Urothelium cell line (cell line): ENCODE measurements around the gene COL6A1.
"Not testable (repeated sequence)": the region's sequence is repeated elsewhere in the genome, so short reads cannot be mapped to it uniquely, and the experiment has no call there.

Experiments used
- DNase-seq: peaks from one replicate; pipeline ENCODE4 v3.0.0; 2011; ENCODE audit warnings: low spot score, mixed read lengths
- FAIRE-seq: peaks from 2 replicates; lab custom pipeline; 2011; peaks lifted over from hg19 to GRCh38; lab: Jason Lieb, UNC

COL6A1 gene

DNA sequence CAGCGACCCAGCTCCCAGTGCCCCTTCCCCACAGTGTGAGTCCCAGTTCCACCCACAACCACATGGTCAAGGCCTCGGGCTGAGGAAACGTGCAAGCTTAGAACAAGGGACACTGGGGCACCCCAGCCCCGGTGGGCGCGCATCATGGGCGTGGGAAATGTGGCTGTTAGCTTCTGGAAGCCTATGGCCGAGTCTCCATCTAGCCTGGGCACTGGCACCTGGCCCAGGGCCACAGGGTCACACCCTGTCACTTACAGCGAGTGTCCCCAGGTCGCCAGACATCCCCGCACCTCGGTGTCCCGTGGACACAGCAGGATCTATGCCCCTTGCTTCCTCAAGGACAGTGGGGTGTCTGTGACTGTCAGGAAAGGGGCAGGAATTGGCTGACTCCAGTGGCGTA lies 37.0 kb upstream of the COL6A1 start:
- DNase-seq: no peak
- FAIRE-seq: no peak

DNA sequence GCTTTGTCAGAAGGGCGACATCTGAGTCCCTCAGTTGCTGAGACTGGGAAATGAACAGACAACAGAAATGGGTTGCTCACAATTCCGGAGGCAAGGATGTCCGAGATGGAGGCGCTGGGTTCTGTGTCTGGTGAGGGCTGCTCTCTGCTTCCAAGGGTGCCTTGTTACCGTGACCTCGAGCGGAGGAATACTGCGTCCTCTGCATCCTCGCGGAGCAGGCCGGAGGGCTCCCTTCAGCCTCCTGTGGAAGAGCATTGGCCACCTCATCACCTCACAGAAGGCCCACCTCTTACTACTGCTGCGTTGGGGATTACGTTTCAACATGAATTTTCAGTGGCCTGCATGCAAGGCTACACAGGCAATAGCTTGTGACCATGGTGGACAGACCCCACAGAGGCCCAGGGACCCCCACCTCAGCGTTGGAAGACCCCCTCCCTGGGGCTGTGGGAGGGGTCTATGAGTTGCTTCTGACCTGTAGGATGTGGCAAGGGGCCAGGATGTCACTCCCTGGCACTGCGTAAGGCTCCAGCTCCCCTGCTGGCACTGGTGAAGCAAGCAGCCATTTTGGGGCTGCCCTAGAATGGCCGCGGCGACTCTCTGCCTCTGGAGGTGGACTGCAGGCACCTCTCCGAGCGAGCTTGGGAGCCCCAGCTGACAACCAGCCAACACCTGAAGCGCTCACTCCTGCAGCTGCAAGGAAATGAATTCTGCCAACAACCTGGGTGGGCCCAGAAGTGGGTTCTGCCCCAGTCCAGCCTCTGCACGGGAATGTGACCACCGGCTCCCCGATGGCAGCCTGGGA lies 36.3 kb upstream of the COL6A1 start:
- FAIRE-seq (no peak), DNase-seq (no peak)

- DNase-seq (no peak), FAIRE-seq (no peak)
Observed at GRCh38 chr21:45945868-45946210, 35.7 kb upstream of the COL6A1 start.

- no peak for DNase-seq
- FAIRE-seq: no peak
Observed at GRCh38 chr21:45947296-45947695, 34.3 kb upstream of the COL6A1 start.

DNA sequence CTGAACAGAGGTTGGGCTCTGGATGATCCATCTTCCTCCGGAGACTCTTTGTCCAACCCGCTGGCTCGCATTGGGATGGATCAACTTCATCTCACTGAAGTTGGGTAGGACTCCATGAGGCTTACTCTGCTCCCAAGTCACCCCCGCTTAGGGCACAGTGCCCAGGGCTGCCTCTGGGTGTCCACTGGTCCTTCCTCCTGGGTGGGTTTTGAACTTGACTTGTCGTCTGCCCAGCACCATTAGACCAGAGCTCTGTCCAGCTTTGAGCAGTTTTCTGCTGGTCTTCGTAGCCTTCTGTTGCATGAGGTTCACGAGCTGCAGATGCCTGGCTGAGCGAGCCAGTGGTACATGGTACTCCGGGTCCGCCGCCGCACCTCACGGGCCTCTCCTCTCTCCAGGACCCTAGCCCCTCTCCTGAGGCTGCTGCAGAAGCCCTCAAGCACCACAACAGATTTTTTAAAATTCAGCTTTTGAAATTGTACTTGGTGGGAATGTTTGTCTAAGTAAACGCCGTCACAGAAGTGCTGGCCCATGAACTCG lies 33.8 kb upstream of the COL6A1 start:
- DNase-seq: no peak
- no peak for FAIRE-seq

DNA sequence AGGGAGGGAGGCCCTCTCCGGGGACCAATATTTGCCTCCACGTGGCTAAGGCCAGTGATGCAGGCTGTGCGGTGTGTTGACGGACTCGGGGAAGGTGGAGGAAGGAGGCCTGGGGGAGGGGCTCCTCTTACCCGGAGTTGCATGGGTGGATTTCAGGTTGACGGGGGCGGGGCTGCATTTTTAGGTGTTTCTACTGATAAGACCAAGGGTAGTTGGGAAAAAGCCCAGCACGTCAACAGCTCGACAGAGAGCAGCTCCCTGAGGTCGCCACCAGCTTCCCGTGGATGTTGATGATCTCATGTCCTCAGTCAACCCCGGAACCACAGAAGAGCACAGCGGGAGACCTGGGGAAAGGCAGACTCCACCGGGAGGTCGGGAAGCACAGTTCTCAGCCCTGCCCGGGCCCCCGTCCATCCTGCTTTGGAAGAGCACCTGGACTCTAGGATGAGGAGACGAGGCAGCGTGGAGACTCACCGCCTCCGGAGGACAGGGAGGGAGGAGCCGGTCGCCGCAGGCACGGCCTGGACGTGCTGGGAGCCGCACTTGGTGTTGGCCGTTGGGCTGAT lies 32.9 kb upstream of the COL6A1 start:
- DNase-seq (no peak), FAIRE-seq (no peak)

GRCh38 chr21:45949928-45950739 lies 31.4 kb upstream of the COL6A1 start:
- DNase-seq: no peak

DNA sequence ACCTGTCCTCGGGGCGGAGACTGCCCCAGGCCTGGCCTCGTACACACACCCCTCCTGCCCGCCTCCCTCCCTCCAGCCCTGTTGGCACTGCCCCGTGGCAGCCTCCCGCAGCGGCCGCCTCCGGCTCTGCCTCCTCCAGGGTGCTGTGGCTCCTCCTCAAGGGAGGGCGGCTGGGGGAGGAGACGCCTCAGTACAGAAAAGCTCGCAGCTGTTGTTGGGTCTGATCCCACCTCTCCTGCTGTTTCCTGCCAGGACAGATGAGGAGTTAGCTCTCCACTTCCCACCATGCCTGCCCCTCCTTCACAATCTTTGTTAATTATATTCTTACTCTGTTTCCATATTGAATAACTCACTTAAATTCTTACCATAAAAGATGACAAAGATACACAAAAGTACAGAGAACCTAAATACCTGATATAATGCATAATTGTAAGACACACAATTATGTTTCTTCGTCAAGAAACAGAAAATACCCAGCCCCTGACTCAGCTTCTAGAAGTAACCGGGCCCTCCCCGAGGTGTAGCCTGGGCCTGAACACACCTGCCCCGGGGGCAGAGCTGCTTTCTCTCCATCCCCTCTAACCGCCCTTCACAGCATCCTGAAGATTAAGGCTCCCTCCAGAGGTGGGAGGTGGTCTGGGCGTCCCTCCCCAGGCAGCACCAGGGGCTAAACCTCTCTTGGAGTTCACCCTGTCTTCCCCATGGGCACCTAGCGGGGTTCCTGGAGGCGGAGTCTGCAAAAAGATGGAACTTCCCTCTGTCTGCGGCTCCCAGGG lies 30.6 kb upstream of the COL6A1 start:
- FAIRE-seq: peak; percentile 88
- DNase-seq: peak; percentile 73

More at GRCh38 chr21:45949928-45950739, 31.4 kb upstream of the COL6A1 start:
- FAIRE-seq: no peak

- FAIRE-seq: no peak
Observed at GRCh38 chr21:45951676-45952075, 29.9 kb upstream of the COL6A1 start.

DNA sequence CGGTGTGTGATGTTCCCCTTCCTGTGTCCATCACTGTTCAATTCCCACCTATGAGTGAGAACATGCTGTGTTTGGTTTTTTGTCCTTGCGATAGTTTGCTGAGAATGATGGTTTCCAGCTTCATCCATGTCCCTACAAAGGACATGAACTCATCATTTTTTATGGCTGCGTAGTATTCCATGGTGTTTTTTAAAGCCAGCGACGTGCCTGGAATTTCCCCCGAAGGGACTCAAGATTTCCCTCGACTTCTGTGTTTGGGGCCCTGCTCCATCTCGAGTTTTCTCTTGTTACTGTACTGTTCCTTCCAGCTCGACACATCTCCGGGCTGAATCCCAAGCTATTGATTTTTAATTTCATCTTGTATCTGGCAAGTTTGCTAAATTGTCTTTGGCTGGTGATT lies 29.0 kb upstream of the COL6A1 start:
- DNase-seq, FAIRE-seq: not testable (repeated sequence)

More at GRCh38 chr21:45951676-45952075, 29.9 kb upstream of the COL6A1 start:
- DNase-seq: no peak

DNA sequence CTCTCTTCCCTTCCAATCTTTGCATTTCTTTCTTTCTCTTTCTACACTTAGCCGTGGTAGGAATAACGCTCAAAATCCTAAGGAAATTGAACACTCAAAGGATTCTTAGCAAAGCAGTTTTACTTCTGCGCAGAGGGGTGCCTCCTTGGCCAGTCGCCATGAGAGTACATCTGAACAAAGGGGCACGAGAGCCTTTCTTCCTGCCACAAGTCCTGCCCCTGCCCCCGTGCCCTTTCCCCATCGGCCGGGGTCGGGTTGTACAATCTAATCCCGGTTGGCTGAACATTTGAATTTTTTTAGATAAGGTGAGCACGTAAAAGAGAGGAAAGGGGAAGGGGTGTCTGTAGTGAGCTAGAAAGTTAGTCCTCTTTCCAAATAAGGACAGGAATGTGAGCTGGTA lies 28.6 kb upstream of the COL6A1 start:
- no peak for DNase-seq
- FAIRE-seq: no peak

DNA sequence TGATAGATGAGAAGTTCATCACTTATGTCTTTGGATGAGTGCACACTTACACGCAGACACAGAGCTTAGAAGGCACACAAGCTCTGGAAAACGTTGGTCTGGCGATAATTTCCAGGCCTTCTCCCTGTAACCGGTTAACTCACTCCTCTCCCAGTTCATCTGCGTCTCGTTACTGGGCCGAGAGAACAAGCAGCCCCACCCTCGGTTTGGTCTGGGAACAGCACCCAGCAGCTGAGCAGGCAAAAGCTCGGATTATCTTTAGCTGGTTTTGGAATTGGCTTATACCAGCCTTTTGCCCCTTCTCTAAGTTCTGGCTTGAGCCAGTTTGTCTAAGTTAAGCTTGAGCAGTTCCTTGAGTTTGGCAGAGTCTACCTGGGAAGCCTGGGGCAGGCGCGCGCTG lies 27.3 kb upstream of the COL6A1 start:
- FAIRE-seq (no peak), DNase-seq (no peak)

DNA sequence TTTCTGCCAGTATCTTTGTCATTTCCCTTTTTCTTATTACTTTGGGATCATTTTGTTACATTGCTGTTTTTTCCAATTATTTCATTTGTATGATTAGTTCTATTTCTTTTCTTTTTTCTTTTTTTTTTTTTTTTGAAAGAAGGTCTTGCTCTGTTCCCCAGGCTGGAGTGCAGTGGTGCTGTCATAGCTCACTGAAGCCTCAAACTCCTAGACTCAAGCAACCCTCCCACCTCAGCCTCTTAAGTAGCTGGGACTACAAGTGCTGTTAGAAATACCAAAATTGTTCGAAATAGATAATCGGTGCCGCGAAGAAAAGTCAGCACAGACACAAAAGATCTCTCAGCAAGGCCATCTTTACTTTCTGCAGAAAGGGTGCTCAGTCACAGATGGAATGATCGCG lies 26.6 kb upstream of the COL6A1 start:
- FAIRE-seq: no peak
- DNase-seq: no peak

- no peak for DNase-seq
- no peak for FAIRE-seq
Observed at GRCh38 chr21:45957551-45957950, 24.0 kb upstream of the COL6A1 start.

- no peak for FAIRE-seq
- no peak for DNase-seq
Observed at GRCh38 chr21:45957981-45958600, 23.5 kb upstream of the COL6A1 start.

DNA sequence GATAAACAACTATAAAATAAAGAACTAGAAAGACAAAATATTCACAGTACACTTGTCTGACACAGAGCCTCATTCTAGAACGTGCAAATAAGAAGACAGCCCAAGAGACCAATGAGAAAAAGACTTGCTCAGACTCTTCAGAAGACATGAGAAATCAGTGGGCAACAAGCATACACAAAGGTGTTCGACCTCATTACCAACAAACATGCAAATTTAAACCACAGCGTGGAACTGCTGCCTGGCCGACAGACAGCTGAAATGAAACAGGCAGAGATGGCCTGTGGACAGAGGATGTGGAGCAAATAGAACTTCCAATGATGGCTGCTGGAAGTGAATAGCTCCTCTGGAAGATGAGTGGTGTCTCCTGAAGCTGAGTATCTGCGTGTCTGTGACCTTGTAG lies 22.4 kb upstream of the COL6A1 start:
- FAIRE-seq (no peak), DNase-seq (no peak)

DNA sequence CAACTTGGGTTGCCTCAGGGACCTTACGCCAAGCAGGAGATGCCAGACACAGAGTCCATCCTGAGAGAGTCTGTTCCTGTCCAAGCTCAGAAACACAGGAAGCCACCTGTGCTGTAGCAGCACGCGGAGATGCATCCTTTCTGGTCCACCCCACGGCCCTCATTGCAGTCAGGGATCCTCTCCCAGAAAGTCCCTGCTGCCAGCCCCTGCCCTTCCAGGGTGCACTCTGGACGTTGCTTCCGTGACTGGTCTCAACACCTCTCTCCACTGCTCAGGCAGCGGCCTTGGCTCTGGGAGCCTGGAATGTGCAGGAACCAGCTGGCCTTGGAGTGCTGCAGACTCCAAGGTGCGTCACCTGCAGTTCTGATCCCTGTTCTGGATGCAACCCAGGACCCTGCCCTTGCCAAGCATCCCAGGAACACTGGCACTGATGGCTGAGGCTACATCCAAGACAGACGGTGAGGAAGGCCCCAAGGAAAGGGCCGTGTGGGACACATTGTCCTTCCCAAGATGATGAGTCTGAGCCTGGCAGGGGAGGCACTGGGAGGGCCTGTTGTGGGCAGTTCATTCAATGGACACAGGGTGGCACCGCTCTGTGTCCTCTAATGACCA lies 21.7 kb upstream of the COL6A1 start:
- DNase-seq (no peak), FAIRE-seq (no peak)

DNA sequence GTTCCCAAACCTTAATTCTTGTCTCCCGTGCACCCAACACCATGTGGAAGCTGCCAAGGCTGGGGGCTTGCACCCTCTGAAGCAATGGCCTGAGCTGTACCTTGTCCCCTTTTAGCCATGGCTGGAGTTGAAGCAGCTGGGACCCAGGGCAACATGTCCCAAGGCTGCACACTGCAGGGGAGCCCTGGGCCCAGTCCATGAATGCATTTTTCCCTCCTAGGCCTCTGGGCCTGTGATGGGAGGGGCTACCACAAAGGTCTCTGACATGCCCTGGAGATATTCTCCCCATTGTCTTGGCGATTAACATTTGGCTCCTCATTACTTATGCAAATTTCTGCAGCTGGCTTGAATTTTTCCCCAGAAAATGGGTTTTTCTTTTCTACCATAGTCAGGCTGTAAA lies 20.2 kb upstream of the COL6A1 start:
- FAIRE-seq, DNase-seq: not testable (repeated sequence)

GRCh38 chr21:45962531-45963231 lies 18.9 kb upstream of the COL6A1 start:
- no peak for DNase-seq
- FAIRE-seq: no peak
